Measurements from ENCODE around the gene NAPB. TPM values are rescaled to one million over a fixed set of nuclear protein-coding genes. Genes with fewer than 3 reads are reported as not detected.

The NAPB gene
- polyA plus RNA-seq, 1 experiment: 6.4 TPM

DNA sequence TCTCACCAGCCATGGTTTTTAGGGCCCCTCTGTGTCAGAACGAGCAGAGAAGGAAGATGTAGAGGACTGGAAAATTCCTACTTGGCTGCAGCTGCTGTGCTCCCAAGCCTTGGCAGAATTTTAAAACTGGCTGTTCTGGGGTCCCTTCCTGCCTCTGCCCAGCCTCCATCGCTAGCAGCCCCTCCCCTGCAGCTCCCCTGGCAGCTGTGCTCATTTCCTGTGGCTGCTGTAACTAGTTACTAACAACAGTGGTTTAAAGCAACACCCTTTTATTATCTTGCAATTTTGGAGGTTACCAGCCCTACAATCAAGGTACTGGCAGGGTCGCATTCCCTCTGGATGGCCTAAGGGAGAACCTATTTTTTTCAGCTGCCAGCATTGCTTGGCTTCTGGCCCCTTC is 35.1 kb upstream of the NAPB start:
- CTCF ChIA-PET: no interaction called here

DNA sequence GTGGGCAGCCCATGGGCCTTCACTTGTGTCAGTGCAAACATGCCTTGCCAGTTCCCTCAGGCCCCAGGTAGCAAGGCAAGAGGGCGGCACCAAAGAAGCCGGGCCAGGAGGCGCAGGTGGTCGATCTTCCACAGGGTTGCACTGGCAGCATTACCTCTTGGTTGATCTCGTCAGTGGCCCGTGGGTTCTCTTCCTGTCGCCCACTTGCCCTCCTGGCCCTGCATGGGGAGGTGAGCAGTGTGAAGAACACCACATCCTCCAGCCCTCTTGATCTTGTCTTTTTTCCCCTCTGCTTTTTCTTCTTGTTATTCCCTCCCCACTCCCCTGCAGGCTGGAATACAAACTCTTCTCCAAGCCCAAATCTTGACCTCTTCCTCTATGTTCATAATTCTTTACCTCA is 34.4 kb upstream of the NAPB start:
- TF ChIP-seq, protein P1, sequence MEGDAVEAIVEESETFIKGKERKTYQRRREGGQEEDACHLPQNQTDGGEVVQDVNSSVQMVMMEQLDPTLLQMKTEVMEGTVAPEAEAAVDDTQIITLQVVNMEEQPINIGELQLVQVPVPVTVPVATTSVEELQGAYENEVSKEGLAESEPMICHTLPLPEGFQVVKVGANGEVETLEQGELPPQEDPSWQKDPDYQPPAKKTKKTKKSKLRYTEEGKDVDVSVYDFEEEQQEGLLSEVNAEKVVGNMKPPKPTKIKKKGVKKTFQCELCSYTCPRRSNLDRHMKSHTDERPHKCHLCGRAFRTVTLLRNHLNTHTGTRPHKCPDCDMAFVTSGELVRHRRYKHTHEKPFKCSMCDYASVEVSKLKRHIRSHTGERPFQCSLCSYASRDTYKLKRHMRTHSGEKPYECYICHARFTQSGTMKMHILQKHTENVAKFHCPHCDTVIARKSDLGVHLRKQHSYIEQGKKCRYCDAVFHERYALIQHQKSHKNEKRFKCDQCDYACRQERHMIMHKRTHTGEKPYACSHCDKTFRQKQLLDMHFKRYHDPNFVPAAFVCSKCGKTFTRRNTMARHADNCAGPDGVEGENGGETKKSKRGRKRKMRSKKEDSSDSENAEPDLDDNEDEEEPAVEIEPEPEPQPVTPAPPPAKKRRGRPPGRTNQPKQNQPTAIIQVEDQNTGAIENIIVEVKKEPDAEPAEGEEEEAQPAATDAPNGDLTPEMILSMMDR (IDR thresholded peaks at IDR 0.05; ENCODE audit: low read depth, low read length): no peak
- ChIA-PET CTCF (no interaction called here), POLR2A (no interaction called here)
- Histone ChIP-seq H3K4me3 (ENCODE audit: low read depth, low read length) (no peak overlapping the region), H3K27me3 (ENCODE audit: control insufficient read depth, insufficient read depth, low read length) (no peaks in the 10 kb centered on the region), H3K9me3 (ENCODE audit: control insufficient read depth, insufficient read depth, low read length) (no peaks in the 10 kb centered on the region; the same call in 1 of the 2 replicates), H3K27ac (ENCODE audit: low read depth, low read length) (no peak overlapping the region)
- no peak for DNase-seq (ENCODE audit: low read depth, low spot score)

More for the DNA sequence above, 35.1 kb upstream of the NAPB start:
- no peak overlapping the region for H3K4me3 ChIP-seq (ENCODE audit: low read depth, low read length)
- no peaks in the 10 kb centered on the region for H3K27me3 ChIP-seq (ENCODE audit: control insufficient read depth, insufficient read depth, low read length)
- TF ChIP-seq, protein P1 (IDR thresholded peaks at IDR 0.05; ENCODE audit: low read depth, low read length): no peak
- no peaks in the 10 kb centered on the region; the same call in 1 of the 2 replicates for H3K9me3 ChIP-seq (ENCODE audit: control insufficient read depth, insufficient read depth, low read length)
- DNase-seq (ENCODE audit: low read depth, low spot score): no peak
- H3K27ac ChIP-seq (ENCODE audit: low read depth, low read length): no peak overlapping the region
- POLR2A ChIA-PET: no interaction called here

DNA sequence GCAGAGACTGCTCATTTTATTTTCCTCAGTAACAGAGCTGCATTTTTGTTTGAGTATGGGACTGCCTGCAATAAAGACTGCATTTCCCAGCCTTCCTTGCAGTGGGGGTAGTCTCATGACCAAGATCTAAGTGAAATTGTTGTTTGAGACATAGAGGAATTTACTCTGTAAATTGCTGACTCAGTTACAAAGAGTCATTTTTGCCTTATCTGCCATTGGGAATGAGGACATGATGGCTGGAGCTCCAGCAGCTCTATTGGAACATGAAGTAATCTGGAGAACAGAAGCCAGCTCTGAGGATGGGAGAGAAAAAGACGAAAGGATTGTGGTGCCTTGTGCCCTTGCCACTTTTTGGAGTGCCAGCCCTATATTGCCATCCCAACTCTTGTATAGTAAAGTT is 33.5 kb upstream of the NAPB start:
- DNase-seq (ENCODE audit: low read depth, low spot score): no peak
- CTCF ChIA-PET: interaction anchor here (1.0 kb wide), 1 partner anchor 13 kb away, joined by 4 read pairs; no protein-coding TSS in a partner anchor
- POLR2A ChIA-PET: no interaction called here

DNA sequence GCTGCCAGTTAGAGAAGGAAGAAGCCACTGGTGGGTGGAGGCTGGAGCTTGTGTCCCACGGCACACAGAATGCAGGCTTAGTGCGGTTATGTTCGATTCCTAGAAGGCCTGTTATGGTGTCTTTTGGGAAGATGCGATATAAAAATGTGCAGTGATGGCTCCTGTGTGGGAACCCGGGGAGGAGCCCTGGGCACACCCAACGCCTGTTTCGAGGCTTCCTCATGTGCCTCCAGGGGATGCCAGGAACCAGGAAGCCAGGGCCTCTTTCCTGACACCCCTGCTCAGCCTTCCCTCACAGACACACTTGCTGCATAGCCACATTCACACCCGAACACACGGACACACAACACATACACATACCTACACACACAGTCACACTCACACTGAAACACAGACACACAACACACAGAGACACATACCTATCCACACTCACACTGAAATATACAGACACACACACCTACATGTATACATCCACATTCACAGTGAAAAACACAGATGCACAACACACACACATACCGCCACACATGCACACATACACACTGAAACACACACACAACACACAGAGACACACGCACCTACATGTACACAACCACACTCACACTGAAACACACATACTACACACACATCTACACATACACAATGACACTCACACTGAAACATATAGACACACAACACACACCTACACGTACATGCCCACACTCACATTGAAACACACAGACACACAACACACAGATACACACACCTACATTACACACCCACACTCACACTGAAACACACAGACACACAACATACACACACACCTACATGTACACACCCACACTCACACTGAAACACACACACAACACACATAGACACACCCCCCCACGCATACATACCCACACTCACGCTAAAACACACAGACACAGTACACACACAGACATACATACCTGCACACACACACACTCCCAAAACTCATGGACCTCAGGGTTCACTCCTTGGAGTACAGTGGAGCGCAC is 32.6 kb upstream of the NAPB start:
- TF ChIP-seq, protein P1 (IDR thresholded peaks at IDR 0.05; ENCODE audit: low read depth, low read length): no peak
- DNase-seq (ENCODE audit: low read depth, low spot score): no peak
- no peak overlapping the region for H3K27ac ChIP-seq (ENCODE audit: low read depth, low read length)
- H3K4me3 ChIP-seq (ENCODE audit: low read depth, low read length): no peak overlapping the region
- no peaks in the 10 kb centered on the region; the same call in 1 of the 2 replicates for H3K9me3 ChIP-seq (ENCODE audit: control insufficient read depth, insufficient read depth, low read length)
- H3K27me3 ChIP-seq (ENCODE audit: control insufficient read depth, insufficient read depth, low read length): no peaks in the 10 kb centered on the region
- ChIA-PET POLR2A (no interaction called here), CTCF (interaction anchor here (1.0 kb wide), 1 partner anchor 12 kb away, joined by 4 read pairs; no protein-coding TSS in a partner anchor)

More for the DNA sequence above, 33.5 kb upstream of the NAPB start:
- Histone ChIP-seq H3K4me3 (ENCODE audit: low read depth, low read length) (no peak overlapping the region), H3K9me3 (ENCODE audit: control insufficient read depth, insufficient read depth, low read length) (no peaks in the 10 kb centered on the region; the same call in 1 of the 2 replicates), H3K27ac (ENCODE audit: low read depth, low read length) (no peak overlapping the region), H3K27me3 (ENCODE audit: control insufficient read depth, insufficient read depth, low read length) (no peaks in the 10 kb centered on the region)
- TF ChIP-seq, protein P1 (IDR thresholded peaks at IDR 0.05; ENCODE audit: low read depth, low read length): no peak

DNA sequence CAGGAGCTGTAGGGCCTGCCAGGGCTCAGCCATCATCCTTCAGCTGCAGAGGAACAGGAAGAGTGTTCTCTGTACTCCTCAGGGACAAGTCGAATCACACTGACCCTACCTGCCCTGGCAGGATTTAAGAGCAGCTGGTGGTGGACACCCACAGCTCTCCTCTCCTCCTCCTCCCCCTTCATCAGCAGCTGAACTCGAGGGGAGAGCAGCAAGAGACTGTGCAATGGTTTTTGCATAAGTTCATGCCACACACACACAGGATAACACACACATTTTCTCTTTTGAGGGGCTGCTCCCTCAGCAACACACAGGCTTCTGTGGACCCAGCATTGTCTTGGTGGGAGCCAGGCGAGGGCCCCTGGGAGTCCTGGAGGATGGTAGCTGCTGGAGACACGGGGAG is 31.5 kb upstream of the NAPB start, which contains the start of gene CST11:
CST11 (minus strand) TSS at position 101 of the 400 bp plus-strand sequence; CDS start at position 36, 65 bp downstream.
- H3K27me3 ChIP-seq (ENCODE audit: control insufficient read depth, insufficient read depth, low read length): no peaks in the 10 kb centered on the region
- TF ChIP-seq, protein P1 (IDR thresholded peaks at IDR 0.05; ENCODE audit: low read depth, low read length): no peak
- H3K27ac ChIP-seq (ENCODE audit: low read depth, low read length): no peak within 1 kb of the TSS
- DNase-seq (ENCODE audit: low read depth, low spot score): no peak
- H3K4me3 ChIP-seq (ENCODE audit: low read depth, low read length): no peak within 1 kb of the TSS
- H3K9me3 ChIP-seq (ENCODE audit: control insufficient read depth, insufficient read depth, low read length): no peaks in the 10 kb centered on the region; the same call in 1 of the 2 replicates
- ChIA-PET POLR2A (no interaction called here), CTCF (interaction anchor here (0.6 kb wide), 1 partner anchor 103 kb away, joined by 7 read pairs; no protein-coding TSS in a partner anchor)
